DMS79 treated with DMSO at 0.1 percent for 48 hours (cell line): ENCODE measurements around the gene C11orf54.
"Not testable (repeated sequence)": the region's sequence is repeated elsewhere in the genome, so short reads cannot be mapped to it uniquely, and the experiment has no call there.

Source experiments
- DNase-seq: peaks from one replicate; lab custom pipeline; 2025; lab: John Stamatoyannopoulos, UW

C11orf54 gene

GRCh38 chr11:93766504-93766903 lies 25.0 kb downstream of the C11orf54 start:
- DNase-seq, result no peak

GRCh38 chr11:93767018-93767417 lies 25.5 kb downstream of the C11orf54 start:
- DNase-seq, result no peak

- no peak for DNase-seq
These were observed 28.7 kb downstream of the C11orf54 start for GRCh38 chr11:93770160-93770559.

GRCh38 chr11:93772123-93772522 lies 30.7 kb downstream of the C11orf54 start:
- DNase-seq, result no peak

- no peak for DNase-seq
These were observed 31.6 kb downstream of the C11orf54 start for GRCh38 chr11:93773045-93773477.

GRCh38 chr11:93773601-93774200 lies 32.2 kb downstream of the C11orf54 start:
- no peak for DNase-seq

- DNase-seq, result not testable (repeated sequence)
These were observed 33.1 kb downstream of the C11orf54 start for GRCh38 chr11:93774560-93774959.

GRCh38 chr11:93775289-93775688 lies 33.8 kb downstream of the C11orf54 start:
- no peak for DNase-seq

GRCh38 chr11:93783362-93783761 lies 41.9 kb downstream of the C11orf54 start:
- DNase-seq, result no peak

GRCh38 chr11:93783765-93784144 lies 42.3 kb downstream of the C11orf54 start:
- no peak for DNase-seq

GRCh38 chr11:93784145-93784934 lies 42.9 kb downstream of the C11orf54 start, which contains the start of gene MED17:
Gene MED17 (plus strand): TSS chr11:93784282. CDS start chr11:93784514, 232 bp downstream.
- DNase-seq, result peak; percentile 95

GRCh38 chr11:93784935-93785360 lies 43.5 kb downstream of the C11orf54 start:
- peak; percentile 64 for DNase-seq

GRCh38 chr11:93791493-93791892 lies 50.0 kb downstream of the C11orf54 start:
- no peak for DNase-seq

GRCh38 chr11:93796441-93797231 lies 55.2 kb downstream of the C11orf54 start:
- DNase-seq, result no peak

- no peak for DNase-seq
These were observed 59.9 kb downstream of the C11orf54 start for GRCh38 chr11:93801366-93801765.

- no peak for DNase-seq
These were observed 63.4 kb downstream of the C11orf54 start for GRCh38 chr11:93804879-93805278.

- DNase-seq, result no peak
These were observed 66.5 kb downstream of the C11orf54 start for GRCh38 chr11:93807980-93808379.

- no peak for DNase-seq
These were observed 72.5 kb downstream of the C11orf54 start for GRCh38 chr11:93813974-93814373.
